Measurements from ENCODE around the gene NPAS1.
"Not testable (repeated sequence)": the region's sequence is repeated elsewhere in the genome, so short reads cannot be mapped to it uniquely, and the experiment has no call there.

NPAS1 gene

GRCh38 chr19:46990991-46991676 lies 28.5 kb upstream of the NPAS1 start:
- DNase-seq (ENCODE audit: low read depth in 2 of 2) = peak in 1 of 2 donors; percentile 37

- DNase-seq (ENCODE audit: low read depth in 2 of 2) = no peak
Observed at GRCh38 chr19:46992699-46993535, 26.7 kb upstream of the NPAS1 start.

- no peak for DNase-seq (ENCODE audit: low read depth in 2 of 2)
Observed at GRCh38 chr19:46993622-46994021, 26.0 kb upstream of the NPAS1 start.

- DNase-seq (ENCODE audit: low read depth in 2 of 2) = no peak
Observed at GRCh38 chr19:46994141-46994686, 25.4 kb upstream of the NPAS1 start.

- no peak for DNase-seq (ENCODE audit: low read depth in 2 of 2)
Observed at GRCh38 chr19:46995492-46995891, 24.1 kb upstream of the NPAS1 start.

GRCh38 chr19:46998445-46999125 lies 21.1 kb upstream of the NPAS1 start:
- no peak for DNase-seq (ENCODE audit: low read depth in 2 of 2)

GRCh38 chr19:46999377-46999776 lies 20.3 kb upstream of the NPAS1 start:
- no peak for DNase-seq (ENCODE audit: low read depth in 2 of 2)

GRCh38 chr19:46999878-47000277 lies 19.8 kb upstream of the NPAS1 start:
- DNase-seq (ENCODE audit: low read depth in 2 of 2) = no peak

- no peak for DNase-seq (ENCODE audit: low read depth in 2 of 2)
Observed at GRCh38 chr19:47000373-47000772, 19.3 kb upstream of the NPAS1 start.

- DNase-seq (ENCODE audit: low read depth in 2 of 2) = no peak
Observed at GRCh38 chr19:47001584-47001983, 18.1 kb upstream of the NPAS1 start.

- no peak for DNase-seq (ENCODE audit: low read depth in 2 of 2)
Observed at GRCh38 chr19:47002106-47002766, 17.4 kb upstream of the NPAS1 start.

GRCh38 chr19:47002853-47003610 lies 16.6 kb upstream of the NPAS1 start:
- no peak for DNase-seq (ENCODE audit: low read depth in 2 of 2)

GRCh38 chr19:47003611-47004465 lies 15.8 kb upstream of the NPAS1 start:
- DNase-seq (ENCODE audit: low read depth in 2 of 2) = no peak

- DNase-seq (ENCODE audit: low read depth in 2 of 2) = no peak
Observed at GRCh38 chr19:47005164-47005641, 14.4 kb upstream of the NPAS1 start.

GRCh38 chr19:47005873-47006272 lies 13.8 kb upstream of the NPAS1 start:
- no peak for DNase-seq (ENCODE audit: low read depth in 2 of 2)

GRCh38 chr19:47006496-47006895 lies 13.1 kb upstream of the NPAS1 start:
- no peak for DNase-seq (ENCODE audit: low read depth in 2 of 2)

GRCh38 chr19:47010549-47010948 lies 9.1 kb upstream of the NPAS1 start:
- DNase-seq (ENCODE audit: low read depth in 2 of 2) = not testable (repeated sequence)

GRCh38 chr19:47012617-47013016 lies 7.0 kb upstream of the NPAS1 start:
- DNase-seq (ENCODE audit: low read depth in 2 of 2) = no peak

- DNase-seq (ENCODE audit: low read depth in 2 of 2) = peak; percentile 27 to 46
Observed at GRCh38 chr19:47013041-47013517, 6.6 kb upstream of the NPAS1 start.

GRCh38 chr19:47018923-47019322 lies 714 bp upstream of the NPAS1 start:
- no peak for DNase-seq (ENCODE audit: low read depth in 2 of 2)

All from stimulated activated CD8-positive, alpha-beta memory T cell treated with anti-CD3 and anti-CD28 coated beads, Interleukin-7, amount 100 ng/mL, for 1 hour (primary cell).